Esophagus (tissue), 2 donors: Measurements from ENCODE around the gene CLDN15. TPM values are rescaled to one million over a fixed set of nuclear protein-coding genes. Genes with fewer than 3 reads are reported as not detected.
"Not testable (repeated sequence)": the region's sequence is repeated elsewhere in the genome, so short reads cannot be mapped to it uniquely, and the experiment has no call there.

Experiments
- H3K27ac ChIP-seq, 2 donors: one replicate each; pipeline ENCODE4 v1.5.1; 2013; ENCODE audit warnings: low read depth in 2 of 2, mild to moderate bottlenecking in 2 of 2, inconsistent platforms in 1 of 2, low read length in 1 of 2, moderate library complexity in 1 of 2
- H3K27me3 ChIP-seq, 2 donors: one replicate each; pipeline ENCODE4 v1.6.1; 2013; ENCODE audit warnings: low read length in 2 of 2, control low read depth in 1 of 2, mild to moderate bottlenecking in 1 of 2; ENCODE audit not compliant: insufficient read depth in 2 of 2, control insufficient read depth in 1 of 2
- H3K36me3 ChIP-seq, 2 donors: one replicate each; pipeline ENCODE4 v1.6.1; 2013; ENCODE audit warnings: low read length in 1 of 2; ENCODE audit not compliant: control insufficient read depth in 2 of 2, insufficient read depth in 2 of 2
- H3K4me1 ChIP-seq, 2 donors: one replicate each; pipeline ENCODE4 v1.6.1; 2013; ENCODE audit warnings: low read length in 1 of 2; ENCODE audit not compliant: control insufficient read depth in 2 of 2, insufficient read depth in 2 of 2
- H3K4me3 ChIP-seq, 2 donors: one replicate each; pipeline ENCODE4 v1.5.1; 2013; ENCODE audit warnings: low read length in 2 of 2, mild to moderate bottlenecking in 2 of 2, low read depth in 1 of 2, moderate library complexity in 1 of 2
- H3K9me3 ChIP-seq, 2 donors: one replicate each; pipeline ENCODE4 v1.6.1; 2013; ENCODE audit warnings: mild to moderate bottlenecking in 2 of 2, low read depth in 1 of 2, low read length in 1 of 2, moderate library complexity in 1 of 2; ENCODE audit not compliant: control insufficient read depth in 2 of 2, insufficient read depth in 1 of 2
- WGBS, 2 donors: extraction: QIAGEN DNeasy Blood & Tissue Kit; methylation state at CpG; one replicate each; pipeline ENCODE4 v1.1.7; 2013; 5-methylcytosine and 5-hydroxymethylcytosine counted together
- polyA plus RNA-seq, 2 donors: library from polyadenylated mRNA; stranded (reverse); fragments of 200-250 nt; gene quantifications; one replicate each; pipeline ENCODE4 v1.2.3, GENCODE V29; 2013
- donor health status: healthy with polysubstance abuse.
- donor health status: Bipolar disorder and iron deficiency.

The CLDN15 gene
- polyA plus RNA-seq, 2 donors = 3.7 to 5.9 TPM

GRCh38 chr7:101201695-101202602 is 35.7 kb downstream of the CLDN15 start:
- no peaks in the 10 kb centered on the region for H3K9me3 ChIP-seq
- peaks cover 0 to 7% of the 10 kb centered on the region in 2 donors for H3K4me1 ChIP-seq
- H3K4me3 ChIP-seq = peak overlapping the region in 1 of 2 donors; percentile 14
- WGBS, 2 donors = 8 to 10% methylated on average over 73 to 75 of the region's 75 CpGs
- H3K27me3 ChIP-seq = peaks cover 0 to 24% of the 10 kb centered on the region in 2 donors
- H3K27ac ChIP-seq = no peak overlapping the region
- no peaks in the 10 kb centered on the region for H3K36me3 ChIP-seq

GRCh38 chr7:101200862-101201599 is 36.6 kb downstream of the CLDN15 start, which contains the start of gene MOGAT3:
Gene MOGAT3 (minus strand): TSS chr7:101201036. CDS start chr7:101200854, 182 bp downstream.
- Histone ChIP-seq H3K9me3 (no peaks in the 10 kb centered on the region), H3K27me3 (peaks cover 0 to 24% of the 10 kb centered on the region in 2 donors), H3K27ac (no peak within 1 kb of the TSS), H3K36me3 (no peaks in the 10 kb centered on the region), H3K4me1 (peaks cover 0 to 7% of the 10 kb centered on the region in 2 donors), H3K4me3 (peak within 1 kb of the TSS in 1 of 2 donors; percentile 14)
- 35 to 36% methylated on average over 21 of the region's 21 CpGs for WGBS, 2 donors

DNA sequence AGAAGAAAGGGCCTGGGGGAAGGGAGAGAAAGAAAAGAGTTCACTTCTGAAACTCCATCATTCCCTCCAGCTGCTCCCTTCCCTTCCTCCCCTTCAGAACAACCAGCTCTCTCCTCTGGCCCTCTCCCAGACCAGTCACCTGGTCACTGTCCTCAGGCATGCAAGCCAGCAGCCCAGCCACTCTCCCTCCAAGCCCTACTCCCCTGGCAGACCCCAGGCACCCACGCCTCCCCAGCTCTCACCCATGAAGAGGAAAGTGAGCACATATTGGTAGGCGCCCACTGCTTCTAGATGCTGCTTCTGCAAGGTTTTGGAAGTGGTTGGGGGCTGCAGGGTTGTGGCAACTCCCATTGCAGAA is 37.1 kb downstream of the CLDN15 start:
- Histone ChIP-seq H3K4me1 (peaks cover 0 to 7% of the 10 kb centered on the region in 2 donors), H3K9me3 (no peaks in the 10 kb centered on the region), H3K27me3 (peaks cover 0 to 24% of the 10 kb centered on the region in 2 donors), H3K4me3 (no peak overlapping the region), H3K36me3 (no peaks in the 10 kb centered on the region), H3K27ac (no peak overlapping the region)
- WGBS, 2 donors = 80 to 88% methylated on average over 2 of the region's 2 CpGs

DNA sequence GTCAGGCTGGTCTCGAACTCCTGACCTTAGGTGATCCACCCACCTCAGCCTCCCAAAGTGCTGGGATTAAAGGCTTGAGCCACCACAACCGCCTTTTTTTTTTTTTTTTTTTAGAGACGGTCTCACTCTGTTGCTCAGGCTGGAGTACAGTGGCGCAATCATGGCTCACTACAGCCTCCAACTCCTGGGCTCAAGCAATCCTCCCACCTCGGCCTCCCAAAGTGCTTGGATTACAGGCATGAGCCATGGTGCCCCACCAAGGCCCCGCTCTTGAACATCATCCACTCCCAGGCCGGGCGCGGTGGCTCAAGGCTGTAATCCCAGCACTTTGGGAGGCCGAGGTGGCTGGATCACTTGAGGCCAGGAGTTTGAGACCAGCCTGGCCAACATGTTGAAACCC is 38.1 kb downstream of the CLDN15 start:
- H3K4me1 ChIP-seq, H3K27ac ChIP-seq, H3K36me3 ChIP-seq, H3K4me3 ChIP-seq, H3K9me3 ChIP-seq: not testable (repeated sequence)
- 86 to 92% methylated on average over 10 of the region's 10 CpGs for WGBS, 2 donors
- peaks cover 0 to 24% of the 10 kb centered on the region in 2 donors for H3K27me3 ChIP-seq

DNA sequence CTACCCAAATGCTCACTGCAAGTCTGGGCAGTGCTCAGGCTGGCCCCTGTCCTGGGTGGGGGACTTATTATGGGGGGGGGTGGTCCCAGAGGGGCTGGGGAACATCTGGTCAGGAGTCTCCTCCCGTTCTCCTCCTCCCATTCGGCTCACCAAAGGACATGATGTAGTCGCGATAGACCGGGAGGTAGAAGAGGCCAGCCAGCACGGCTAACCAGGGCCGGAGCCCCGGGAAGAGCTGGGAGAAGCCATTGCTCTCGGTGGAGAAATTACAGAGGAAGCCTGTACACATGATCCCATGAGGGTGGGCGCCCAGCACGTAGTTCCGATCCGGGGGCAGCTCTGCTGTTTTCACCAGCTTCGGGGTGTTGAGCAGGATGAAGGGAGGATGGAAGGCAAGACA is 39.1 kb downstream of the CLDN15 start:
- Histone ChIP-seq H3K4me1 (peaks cover 0 to 7% of the 10 kb centered on the region in 2 donors), H3K36me3 (no peaks in the 10 kb centered on the region), H3K27me3 (peaks cover 0 to 24% of the 10 kb centered on the region in 2 donors), H3K4me3 (no peak overlapping the region), H3K27ac (no peak overlapping the region), H3K9me3 (no peaks in the 10 kb centered on the region)
- 72 to 79% methylated on average over 14 of the region's 14 CpGs for WGBS, 2 donors

DNA sequence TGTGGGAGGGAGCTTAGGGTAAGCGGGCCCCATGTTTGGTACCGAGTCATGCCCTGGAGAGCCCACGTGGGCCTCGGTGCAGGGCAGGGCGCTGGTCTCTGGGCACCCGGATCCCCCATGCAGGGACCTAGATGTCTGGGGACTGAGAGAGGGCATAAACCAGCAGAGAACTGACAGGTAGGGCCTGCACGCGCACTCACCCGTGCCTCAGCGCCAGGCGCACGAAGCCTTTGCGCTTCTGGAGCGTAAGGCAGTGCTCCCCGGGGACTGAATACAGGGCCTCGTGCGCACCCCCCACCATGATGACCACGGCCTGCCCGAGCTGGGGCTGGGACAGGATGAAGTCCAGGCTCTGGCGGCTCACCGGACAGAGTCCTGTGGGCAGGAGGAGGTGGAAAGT is 39.6 kb downstream of the CLDN15 start:
- Histone ChIP-seq H3K36me3 (no peaks in the 10 kb centered on the region), H3K27me3 (peaks cover 0 to 19% of the 10 kb centered on the region in 2 donors), H3K27ac (no peak overlapping the region), H3K9me3 (no peaks in the 10 kb centered on the region), H3K4me1 (peaks cover 0 to 7% of the 10 kb centered on the region in 2 donors), H3K4me3 (no peak overlapping the region)
- WGBS, 2 donors = 77 to 78% methylated on average over 21 of the region's 21 CpGs

DNA sequence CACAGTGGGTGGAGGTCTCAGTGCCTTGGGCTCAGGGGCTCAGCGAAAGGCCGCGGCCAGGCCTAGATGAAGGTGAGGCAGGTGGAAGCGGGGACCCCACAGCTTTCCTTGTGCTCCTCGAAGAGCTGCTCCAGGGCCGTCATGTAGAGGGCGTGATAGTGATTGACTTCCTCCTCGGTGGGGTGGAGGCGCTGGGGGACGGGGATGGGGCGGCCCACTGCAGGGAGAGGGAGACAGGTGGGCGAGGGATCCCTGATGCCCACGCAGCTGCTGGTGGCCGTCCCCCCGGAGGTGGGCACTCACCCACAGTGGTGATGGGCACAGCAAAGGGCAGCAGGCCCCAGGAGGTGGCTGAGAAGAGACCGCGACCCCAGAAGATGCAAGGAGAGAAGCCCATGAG is 41.7 kb downstream of the CLDN15 start:
- Histone ChIP-seq H3K36me3 (no peaks in the 10 kb centered on the region), H3K4me3 (no peak overlapping the region), H3K9me3 (no peaks in the 10 kb centered on the region), H3K27ac (no peak overlapping the region), H3K4me1 (no peaks in the 10 kb centered on the region), H3K27me3 (peaks cover 0 to 4% of the 10 kb centered on the region in 2 donors)
- WGBS, 2 donors = 85 to 87% methylated on average over 17 of the region's 17 CpGs

- 74 to 78% methylated on average over 8 of the region's 8 CpGs for WGBS, 2 donors
- H3K4me3 ChIP-seq = no peak overlapping the region
- H3K36me3 ChIP-seq = no peaks in the 10 kb centered on the region
- no peak overlapping the region for H3K27ac ChIP-seq
- H3K4me1 ChIP-seq = no peaks in the 10 kb centered on the region
- no peaks in the 10 kb centered on the region for H3K27me3 ChIP-seq
- no peaks in the 10 kb centered on the region for H3K9me3 ChIP-seq
These were observed 48.5 kb downstream of the CLDN15 start for GRCh38 chr7:101189109-101189508.

- H3K27ac ChIP-seq = no peak overlapping the region
- WGBS, 2 donors = 85 to 86% methylated on average over 4 of the region's 4 CpGs
- H3K4me1 ChIP-seq = no peaks in the 10 kb centered on the region
- no peaks in the 10 kb centered on the region for H3K27me3 ChIP-seq
- H3K9me3 ChIP-seq = no peaks in the 10 kb centered on the region
- no peaks in the 10 kb centered on the region for H3K36me3 ChIP-seq
- no peak overlapping the region for H3K4me3 ChIP-seq
These were observed 50.7 kb downstream of the CLDN15 start for GRCh38 chr7:101186844-101187428.
